HG02623 (cell line): Measurements from ENCODE around the gene TP53TG5.

ENCODE experiments used
- ATAC-seq: cut with Tn5 transposase; IDR thresholded peaks from one replicate; pipeline ENCODE4 v1.9.1; 2021; ENCODE audit warnings: moderate library complexity; ENCODE audit not compliant: unreplicated experiment

The TP53TG5 gene

DNA sequence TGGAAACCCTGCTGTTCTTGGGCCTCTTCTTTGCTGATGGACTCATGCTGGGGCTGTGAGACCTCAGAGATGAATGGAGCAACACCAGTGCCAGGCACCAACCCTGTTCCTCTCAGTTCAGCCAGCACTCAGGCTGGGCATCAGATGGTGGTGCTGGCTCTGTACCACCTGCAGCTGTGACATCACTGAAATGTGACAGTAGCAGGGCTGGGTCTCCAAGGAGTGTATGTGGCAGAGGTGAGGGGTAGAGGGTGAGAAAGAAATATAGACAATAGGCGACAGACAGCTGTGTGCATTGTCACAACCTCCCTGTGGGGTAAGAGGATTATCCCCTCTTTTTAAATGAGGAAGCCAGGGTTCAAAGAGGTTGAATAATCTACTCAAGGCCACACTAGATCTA is at the start of gene TP53TG5:
TSS of gene TP53TG5 (minus strand) at position 135 of the 400 bp plus-strand sequence. CDS start at position 46, 89 bp downstream.
- no peak for ATAC-seq

DNA sequence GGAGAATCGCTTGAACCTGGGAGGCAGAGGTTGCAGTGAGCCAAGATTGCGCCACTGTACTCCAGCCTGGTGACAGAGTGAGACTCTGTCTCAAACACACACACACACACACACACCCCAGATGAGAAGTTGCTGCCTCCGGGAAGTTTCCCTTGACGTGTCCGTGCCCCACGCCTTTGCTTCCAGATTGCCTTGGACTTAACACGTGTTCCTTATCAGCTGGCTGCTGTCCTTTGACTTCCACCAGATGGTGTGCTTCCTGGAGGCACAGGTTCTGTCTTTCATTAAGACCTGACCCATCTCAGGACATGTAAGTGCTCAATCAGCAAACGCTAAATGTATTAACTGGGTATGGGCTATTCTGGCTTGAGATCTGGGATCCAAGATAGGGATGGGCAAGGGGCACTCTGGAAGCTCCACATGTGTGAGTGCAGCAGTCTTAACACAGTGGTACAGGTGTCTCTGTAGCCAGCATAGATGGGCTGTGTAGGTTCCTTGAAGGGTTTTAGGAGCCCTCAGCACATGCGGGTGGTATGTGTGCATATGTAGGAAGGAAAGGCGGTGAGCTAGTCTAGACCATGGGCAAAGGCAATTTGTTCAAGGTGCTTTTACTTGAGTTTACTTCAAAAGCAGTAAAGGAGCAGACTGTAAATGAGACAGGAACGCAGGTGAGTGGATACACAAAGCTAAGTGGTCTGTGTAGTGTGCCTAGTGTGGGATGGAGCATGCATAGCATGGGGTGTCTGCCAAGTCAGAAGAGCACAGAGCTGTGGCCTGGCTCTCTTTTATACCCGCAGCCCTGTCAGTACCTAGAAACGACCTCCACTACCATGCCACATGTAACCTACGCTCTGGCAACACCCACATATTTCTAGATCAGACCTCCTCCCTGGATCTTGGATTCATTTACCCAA is 49.4 kb upstream of the TP53TG5 start:
- ATAC-seq: no peak

DNA sequence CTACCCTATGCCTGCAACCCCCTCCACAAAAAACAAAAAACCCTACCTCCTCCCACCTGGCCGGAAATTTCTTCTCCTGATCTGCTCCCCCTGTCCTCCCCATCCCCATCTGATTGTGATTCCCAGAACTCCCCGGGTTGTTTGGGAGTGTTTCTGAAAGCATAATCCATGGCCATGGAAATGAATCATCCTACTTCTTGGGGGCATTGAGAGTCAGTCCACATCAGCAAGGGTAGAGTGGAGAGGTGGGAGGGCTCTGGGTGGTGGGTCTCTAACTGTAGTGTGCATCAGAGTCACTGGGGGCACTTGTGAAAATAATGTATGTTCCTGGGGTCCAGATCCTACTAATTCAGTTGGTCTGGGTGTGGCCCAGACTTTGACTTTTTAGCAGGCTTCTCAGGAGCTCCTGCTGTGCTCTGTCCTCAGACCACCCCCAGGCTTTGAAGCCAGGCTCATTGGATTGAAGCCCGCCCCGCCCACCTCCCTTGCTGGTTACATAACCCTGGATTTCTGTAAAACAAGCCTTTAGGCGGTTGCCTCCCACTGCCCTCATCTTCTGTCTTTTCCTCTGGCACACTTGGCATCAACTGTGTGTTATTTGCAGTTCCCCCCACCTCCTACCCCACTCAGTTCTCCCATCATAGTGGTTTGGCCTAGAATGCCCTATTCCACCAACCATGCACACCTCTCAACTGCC is 48.3 kb upstream of the TP53TG5 start:
- ATAC-seq: no peak

GRCh38 chr20:45425561-45425960 is 47.4 kb upstream of the TP53TG5 start:
- ATAC-seq: no peak

GRCh38 chr20:45423700-45424099 is 45.6 kb upstream of the TP53TG5 start:
- no peak for ATAC-seq

GRCh38 chr20:45420125-45420524 is 42.0 kb upstream of the TP53TG5 start:
- ATAC-seq: no peak

DNA sequence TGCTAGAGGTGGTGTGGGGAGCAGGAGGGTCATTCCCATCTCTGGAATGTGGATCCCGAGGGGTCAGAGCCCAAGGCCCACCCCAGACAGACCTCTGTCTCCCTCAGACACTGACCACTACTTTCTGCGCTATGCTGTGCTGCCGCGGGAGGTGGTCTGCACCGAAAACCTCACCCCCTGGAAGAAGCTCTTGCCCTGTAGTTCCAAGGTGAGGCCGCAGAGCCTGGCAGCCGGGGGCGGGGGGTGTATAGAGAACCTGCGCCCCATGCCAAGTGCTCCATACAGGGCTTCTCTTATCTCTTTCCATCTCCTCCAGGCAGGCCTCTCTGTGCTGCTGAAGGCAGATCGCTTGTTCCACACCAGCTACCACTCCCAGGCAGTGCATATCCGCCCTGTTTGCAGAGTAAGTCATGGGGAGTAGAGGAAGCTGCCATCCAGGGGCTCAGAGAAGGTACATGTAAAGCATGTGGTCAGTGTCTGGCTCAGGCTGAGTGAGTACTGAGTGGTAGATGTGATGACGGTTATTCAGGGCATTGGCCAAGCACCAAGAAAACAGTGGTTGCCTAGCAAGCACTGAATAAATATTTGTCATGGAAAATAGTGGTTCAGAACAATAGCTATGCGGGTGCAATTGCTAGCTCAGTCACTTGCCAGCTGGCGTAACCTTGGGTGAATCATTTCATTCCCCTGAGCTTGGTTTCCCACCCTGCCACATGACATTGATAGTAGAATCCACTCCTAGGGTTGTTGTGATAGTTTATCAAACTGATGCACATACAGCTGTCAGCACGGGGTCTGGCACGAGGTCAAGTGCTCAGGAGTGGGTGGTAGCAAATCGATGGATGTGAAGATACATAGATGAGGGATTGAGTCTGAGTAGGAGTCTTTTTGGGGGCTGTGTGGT is 41.3 kb upstream of the TP53TG5 start:
- peak; percentile 66 for ATAC-seq

DNA sequence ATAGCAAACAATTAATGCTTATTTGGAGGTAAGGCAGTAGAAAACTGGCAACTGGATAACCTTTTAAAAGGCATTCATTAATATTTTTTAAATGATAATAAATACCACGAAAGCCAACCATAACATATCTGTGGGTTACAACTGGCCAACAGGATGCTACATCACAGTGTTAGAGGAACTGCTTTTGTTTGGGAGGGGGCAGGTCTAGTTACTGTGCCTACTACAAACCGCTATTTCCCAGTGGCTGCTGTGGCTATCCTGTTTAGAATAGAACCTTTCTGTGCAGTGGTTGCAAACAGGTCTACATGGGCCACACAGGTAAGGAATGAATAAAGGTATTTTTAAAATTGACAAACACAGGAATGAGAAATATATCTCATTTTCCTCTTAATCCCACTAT is 38.8 kb upstream of the TP53TG5 start:
- no peak for ATAC-seq

DNA sequence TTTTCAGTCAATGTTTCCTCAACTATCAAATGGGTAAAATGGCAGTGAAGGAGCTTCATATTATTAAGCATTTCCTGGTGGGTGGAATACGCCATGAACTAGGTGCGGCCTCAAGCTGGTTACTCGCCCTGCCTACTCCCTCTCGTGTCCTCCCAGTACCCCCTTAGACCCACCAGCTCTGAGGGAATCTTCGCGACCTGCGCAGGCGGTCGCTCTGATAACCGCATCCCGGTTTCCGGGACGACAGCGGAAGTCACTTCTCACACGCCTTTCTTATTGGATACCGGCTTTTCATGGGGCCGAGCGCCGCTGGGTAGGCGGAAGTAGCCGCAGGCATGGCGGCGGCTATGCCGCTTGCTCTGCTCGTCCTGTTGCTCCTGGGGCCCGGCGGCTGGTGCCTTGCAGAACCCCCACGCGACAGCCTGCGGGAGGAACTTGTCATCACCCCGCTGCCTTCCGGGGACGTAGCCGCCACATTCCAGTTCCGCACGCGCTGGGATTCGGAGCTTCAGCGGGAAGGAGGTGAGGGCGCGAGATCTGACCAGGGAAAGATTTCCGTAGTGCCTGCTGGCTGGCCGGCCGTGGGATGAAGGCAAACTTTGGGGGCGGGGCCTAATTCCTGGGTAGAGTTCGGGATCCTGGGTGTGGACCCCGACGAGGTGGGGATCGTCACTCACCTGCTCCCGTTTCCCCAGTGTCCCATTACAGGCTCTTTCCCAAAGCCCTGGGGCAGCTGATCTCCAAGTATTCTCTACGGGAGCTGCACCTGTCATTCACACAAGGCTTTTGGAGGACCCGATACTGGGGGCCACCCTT is 37.9 kb upstream of the TP53TG5 start, which contains the start of gene PIGT:
TSS of gene PIGT (plus strand) at position 320 of the 816 bp plus-strand sequence. CDS start at position 336, 16 bp downstream.
- peak; percentile 70 for ATAC-seq

- no peak for ATAC-seq
Observed at GRCh38 chr20:45413479-45413878, 35.4 kb upstream of the TP53TG5 start.

DNA sequence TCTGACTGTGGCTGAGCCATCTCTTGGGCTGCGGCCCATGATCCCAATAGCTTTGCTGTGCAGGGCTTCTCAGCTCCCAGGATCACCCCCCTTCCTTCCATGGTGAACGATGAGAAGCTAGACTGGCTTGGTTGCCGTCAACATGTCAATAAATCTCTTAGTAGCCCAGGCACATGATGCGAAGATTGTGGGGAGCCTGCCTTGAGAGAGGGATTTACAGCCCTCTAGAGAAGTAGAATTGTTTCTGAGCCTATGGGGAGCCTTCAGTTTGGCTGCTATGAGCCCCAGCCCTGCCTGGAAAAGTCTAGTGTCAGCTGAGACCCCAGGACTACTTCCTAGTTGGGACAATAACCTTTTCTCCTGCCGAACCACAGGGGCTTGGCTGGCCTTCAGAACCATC is 34.5 kb upstream of the TP53TG5 start:
- no peak for ATAC-seq

- no peak for ATAC-seq
Observed at GRCh38 chr20:45410887-45411286, 32.8 kb upstream of the TP53TG5 start.

DNA sequence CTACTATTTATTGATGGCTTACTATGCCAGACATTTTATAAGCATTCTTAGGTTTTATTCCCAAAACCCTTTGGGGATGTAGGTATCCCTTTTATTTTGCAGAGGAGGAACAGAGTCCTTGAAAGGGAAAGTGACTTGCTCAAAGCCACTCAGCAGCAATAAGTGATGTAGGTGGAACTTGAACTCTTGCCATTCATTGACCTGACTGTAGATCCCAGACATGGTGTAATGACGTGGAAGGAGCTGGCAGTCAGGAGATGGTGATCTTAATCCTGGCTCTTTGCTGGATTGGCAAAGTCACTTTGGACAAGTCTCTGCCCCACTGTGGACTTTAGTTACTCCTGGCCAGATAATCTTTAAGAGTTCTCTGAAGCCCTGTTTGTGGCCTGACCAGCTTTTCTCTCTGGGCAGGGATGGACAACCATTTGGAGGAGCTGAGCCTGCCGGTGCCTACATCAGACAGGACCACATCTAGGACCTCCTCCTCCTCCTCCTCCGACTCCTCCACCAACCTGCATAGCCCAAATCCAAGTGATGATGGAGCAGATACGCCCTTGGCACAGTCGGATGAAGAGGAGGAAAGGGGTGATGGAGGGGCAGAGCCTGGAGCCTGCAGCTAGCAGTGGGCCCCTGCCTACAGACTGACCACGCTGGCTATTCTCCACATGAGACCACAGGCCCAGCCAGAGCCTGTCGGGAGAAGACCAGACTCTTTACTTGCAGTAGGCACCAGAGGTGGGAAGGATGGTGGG is 31.6 kb upstream of the TP53TG5 start:
- no peak for ATAC-seq

DNA sequence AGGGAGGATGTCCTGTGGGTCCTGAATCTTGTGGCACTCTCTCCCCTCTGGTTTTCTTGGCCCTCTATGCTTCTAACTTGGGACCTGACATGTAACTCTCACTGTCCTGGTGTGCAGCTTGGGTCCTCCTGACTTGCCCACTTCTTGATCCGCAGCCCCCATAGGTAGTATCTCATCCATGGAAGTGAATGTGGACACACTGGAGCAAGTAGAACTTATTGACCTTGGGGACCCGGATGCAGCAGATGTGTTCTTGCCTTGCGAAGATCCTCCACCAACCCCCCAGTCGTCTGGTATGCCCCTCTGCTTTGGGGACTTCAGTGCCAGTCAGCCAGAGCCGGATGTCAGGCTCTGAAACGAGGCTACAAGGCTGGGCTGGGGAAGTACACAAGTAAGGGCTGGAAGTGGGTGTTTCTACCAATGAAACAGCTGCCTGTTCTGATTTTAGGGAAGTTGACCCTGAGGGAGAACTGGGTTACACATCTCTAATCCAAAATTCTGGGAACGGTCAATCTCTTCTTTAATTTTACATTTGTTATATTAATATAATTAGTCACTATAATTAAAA is 30.6 kb upstream of the TP53TG5 start:
- no peak for ATAC-seq

GRCh38 chr20:45407783-45408645 is 29.9 kb upstream of the TP53TG5 start, which contains the start of gene DBNDD2:
Gene DBNDD2, plus strand, starts transcription at chr20:45408289. Its CDS starts 179 bp downstream, at chr20:45408468.
- ATAC-seq: no peak

DNA sequence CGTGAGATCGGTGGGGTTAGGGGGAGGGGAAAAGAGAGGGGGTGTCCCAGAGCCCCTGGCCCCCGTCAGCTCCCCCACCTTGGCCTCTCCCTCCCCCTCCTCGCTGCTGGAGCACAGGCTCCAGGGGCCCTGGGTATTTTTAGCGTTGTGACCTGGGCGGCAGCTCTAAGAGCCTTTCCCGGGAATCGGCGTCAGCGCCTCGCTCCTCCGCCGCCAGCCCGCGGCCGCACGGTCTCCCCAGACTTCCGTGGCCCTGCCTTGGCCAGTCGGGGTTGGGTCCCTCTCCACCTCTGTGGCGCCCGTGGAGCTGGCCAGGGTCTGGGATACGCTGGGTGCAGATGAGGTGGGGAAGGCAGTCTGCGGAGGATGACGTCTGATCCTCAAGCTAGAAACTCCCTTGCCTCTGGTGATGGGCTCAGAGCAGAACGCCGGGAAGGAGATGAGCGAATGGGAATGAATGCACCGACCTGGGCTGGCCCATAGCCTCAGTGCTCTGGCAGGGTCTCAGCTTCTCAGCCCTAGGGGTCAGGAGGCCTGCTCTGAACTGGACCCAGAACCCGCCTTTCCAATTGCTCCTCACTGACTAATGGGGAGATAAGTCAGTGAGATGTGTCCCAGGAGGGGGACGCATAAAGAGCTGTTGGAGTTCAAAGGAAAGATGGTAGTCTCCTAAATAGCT is 29.1 kb upstream of the TP53TG5 start:
- no peak for ATAC-seq

DNA sequence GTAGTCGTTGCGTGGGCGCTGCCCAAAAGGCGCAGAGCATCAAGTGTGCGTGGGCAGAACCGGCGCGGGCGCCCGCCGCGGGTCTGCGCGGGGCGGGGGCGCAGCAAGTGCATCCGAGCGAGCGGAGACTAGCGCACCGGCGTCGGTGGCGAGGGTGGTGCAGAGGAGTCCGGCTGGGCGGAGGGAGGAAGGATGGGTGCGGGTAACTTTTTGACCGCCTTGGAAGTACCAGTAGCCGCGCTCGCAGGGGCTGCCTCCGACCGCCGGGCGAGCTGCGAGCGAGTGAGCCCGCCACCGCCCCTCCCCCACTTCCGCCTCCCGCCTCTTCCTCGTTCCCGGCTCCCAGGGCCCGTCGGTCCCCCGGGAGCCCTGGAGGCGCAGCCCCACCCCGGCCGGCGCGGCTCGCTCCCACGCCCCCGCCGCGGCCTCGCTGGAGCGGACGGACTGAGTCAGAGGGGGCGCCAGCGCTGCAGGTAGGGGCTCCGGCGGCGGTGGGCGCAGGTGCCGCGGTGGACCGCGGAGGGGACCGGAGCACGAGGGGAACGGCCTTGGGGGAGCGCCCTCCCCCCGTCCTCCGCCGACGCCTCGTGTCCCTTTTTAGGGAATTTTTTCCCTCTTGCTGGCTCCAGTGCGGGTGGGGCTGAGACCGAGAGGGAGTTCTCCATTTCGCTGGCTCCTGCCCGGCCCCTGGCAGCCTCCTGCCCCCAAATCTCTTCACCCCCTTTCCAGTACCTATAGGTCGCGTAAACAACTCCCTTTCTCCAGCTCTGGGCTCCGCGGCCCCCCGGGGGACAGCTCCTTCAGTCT is 28.3 kb upstream of the TP53TG5 start:
- ATAC-seq: no peak
